Natural killer cell (primary cell): ENCODE results near the gene CHPF2. TPM values are rescaled to one million over a fixed set of nuclear protein-coding genes. Genes with fewer than 3 reads are reported as not detected.

Experiments used
- ATAC-seq, 3 donors: fragments of 150-1000 bp in 2 of 3; fragments of 200-7000 bp in 1 of 3; cut with Tn5 transposase; 1 replicate in 1 of 3; 2 replicates in 2 of 3; pipeline ENCODE4 v1.10.0; 2021; ENCODE audit warnings: mild to moderate bottlenecking in 2 of 3, moderate library complexity in 2 of 3
- DNase-seq, 2 donors: peaks; one replicate each; pipeline versions ENCODE4 v3.0.0 to v3.0.0-alpha.2; 2013 to 2021; ENCODE audit warnings: mixed read lengths in 1 of 2
- H3K27ac ChIP-seq: one replicate; pipeline ENCODE4 v1.5.1; 2013; ENCODE audit warnings: mild to moderate bottlenecking, low read length
- H3K27me3 ChIP-seq: one replicate; pipeline ENCODE4 v1.6.1; 2013; ENCODE audit warnings: low read length; ENCODE audit not compliant: control insufficient read depth, insufficient read depth
- H3K36me3 ChIP-seq: one replicate; pipeline ENCODE4 v1.6.1; 2013; ENCODE audit warnings: low read length; ENCODE audit not compliant: control insufficient read depth, insufficient read depth
- H3K4me1 ChIP-seq: one replicate; pipeline ENCODE4 v1.6.1; 2013; ENCODE audit warnings: low read length; ENCODE audit not compliant: control insufficient read depth, insufficient read depth
- H3K4me3 ChIP-seq: one replicate; pipeline ENCODE4 v1.5.1; 2013; ENCODE audit warnings: low read length
- H3K9me3 ChIP-seq: one replicate; pipeline ENCODE4 v1.6.1; 2013; ENCODE audit warnings: low read length; ENCODE audit not compliant: control insufficient read depth, insufficient read depth
- H3K27ac Mint-ChIP-seq, 2 donors: one replicate each; pipeline ENCODE4 v1.8.0; 2022; ENCODE audit warnings: mild to moderate bottlenecking in 2 of 2, mixed read lengths in 2 of 2, moderate library complexity in 1 of 2
- H3K27me3 Mint-ChIP-seq, 2 donors: one replicate each; pipeline ENCODE4 v1.8.0; 2022; ENCODE audit warnings: low read depth in 2 of 2, mixed read lengths in 2 of 2
- H3K36me3 Mint-ChIP-seq: one replicate; pipeline ENCODE4 v1.8.0; 2022; ENCODE audit warnings: mixed read lengths
- H3K4me1 Mint-ChIP-seq, 2 donors: one replicate each; pipeline ENCODE4 v1.8.0; 2022; ENCODE audit warnings: mixed read lengths in 2 of 2
- H3K4me3 Mint-ChIP-seq: one replicate; pipeline ENCODE4 v1.8.0; 2022; ENCODE audit warnings: mild to moderate bottlenecking, moderate library complexity, mixed read lengths
- H3K9me3 Mint-ChIP-seq, 2 donors: one replicate each; pipeline ENCODE4 v1.8.0; 2022; ENCODE audit warnings: mixed read lengths in 2 of 2
- CTCF ChIP-seq: fragments of 200-600 bp; IDR thresholded peaks from one replicate; pipeline ENCODE4 v1.8.0; 2022; ENCODE audit warnings: antibody characterized with exemption
- WGBS: methylation state at CpG from one replicate; pipeline ENCODE4 v1.1.7; 2013; ENCODE audit warnings: missing lambda C conversion rate; ENCODE audit not compliant: insufficient coverage; 5-methylcytosine and 5-hydroxymethylcytosine counted together
- intact Hi-C: fragments of 100-400 bp; cut with micrococcal nuclease; formaldehyde crosslinking; loops from one replicate; pipeline ENCODE4 v1.14.2; 2022
- total RNA-seq, 4 donors: library from RNA; stranded (reverse); fragments of 120-200 nt in 1 of 4; gene quantifications; one replicate each; pipeline versions ENCODE4 v1.2.3 to v1.2.4, GENCODE V29; 2013 to 2022

CHPF2 gene
- total RNA-seq, 3 donors from 2014 or later (not counting 1 experiment from before 2014, with no cell fraction given) = 47.0 to 51.6 (median 48.6) TPM

GRCh38 chr7:151238190-151238810 lies 6.0 kb downstream of the CHPF2 start:
- no peaks in the 10 kb centered on the region for H3K9me3 ChIP-seq
- no peak overlapping the region for H3K4me3 ChIP-seq
- Mint-ChIP-seq H3K4me1 (peaks cover 22 to 28% of the 10 kb centered on the region in 2 donors), H3K27ac (no peak overlapping the region), H3K36me3 (no peaks in the 10 kb centered on the region), H3K27me3 (no peaks in the 10 kb centered on the region), H3K9me3 (no peaks in the 10 kb centered on the region), H3K4me3 (no peak overlapping the region)
- ATAC-seq (no peak), DNase-seq (no peak)
- no peak overlapping the region for H3K27ac ChIP-seq
- H3K27me3 ChIP-seq = no peaks in the 10 kb centered on the region
- 85% methylated on average over 16 of the region's 17 CpGs for WGBS
- intact Hi-C loops = no loop called here
- H3K4me1 ChIP-seq = peaks cover 18% of the 10 kb centered on the region
- TF ChIP-seq CTCF = no peak
- peaks cover 27% of the 10 kb centered on the region for H3K36me3 ChIP-seq

- no peak overlapping the region for H3K4me3 ChIP-seq
- H3K36me3 ChIP-seq = peaks cover 27% of the 10 kb centered on the region
- no peak for ATAC-seq
- Mint-ChIP-seq H3K4me3 (no peak overlapping the region), H3K36me3 (no peaks in the 10 kb centered on the region), H3K9me3 (no peaks in the 10 kb centered on the region), H3K27ac (no peak overlapping the region), H3K4me1 (peaks cover 21 to 28% of the 10 kb centered on the region in 2 donors), H3K27me3 (no peaks in the 10 kb centered on the region)
- H3K4me1 ChIP-seq = peaks cover 18% of the 10 kb centered on the region
- 93% methylated on average over 25 of the region's 25 CpGs for WGBS
- no peak for TF ChIP-seq CTCF
- no peak for DNase-seq
- H3K27me3 ChIP-seq = no peaks in the 10 kb centered on the region
- H3K9me3 ChIP-seq = no peaks in the 10 kb centered on the region
- intact Hi-C loops = no loop called here
- H3K27ac ChIP-seq = no peak overlapping the region
Measured at GRCh38 chr7:151238924-151239836, 6.9 kb downstream of the CHPF2 start.

- DNase-seq (no peak), ATAC-seq (no peak)
- H3K27ac ChIP-seq = no peak overlapping the region
- intact Hi-C loops = no loop called here
- H3K4me3 ChIP-seq = no peak overlapping the region
- peaks cover 25% of the 10 kb centered on the region for H3K36me3 ChIP-seq
- Mint-ChIP-seq H3K27ac (no peak overlapping the region), H3K9me3 (no peaks in the 10 kb centered on the region), H3K36me3 (no peaks in the 10 kb centered on the region), H3K27me3 (no peaks in the 10 kb centered on the region), H3K4me1 (peaks cover 24 to 31% of the 10 kb centered on the region in 2 donors), H3K4me3 (no peak overlapping the region)
- no peak for TF ChIP-seq CTCF
- WGBS = 93% methylated on average over 10 of the region's 11 CpGs
- peaks cover 6% of the 10 kb centered on the region for H3K27me3 ChIP-seq
- peaks cover 23% of the 10 kb centered on the region for H3K4me1 ChIP-seq
- H3K9me3 ChIP-seq = no peaks in the 10 kb centered on the region
Measured at GRCh38 chr7:151239837-151240459, 7.7 kb downstream of the CHPF2 start.
